Glutamatergic neuron (in vitro differentiated cells): Measurements from ENCODE around the gene SCN11A. TPM values are rescaled to one million over a fixed set of nuclear protein-coding genes. Genes with fewer than 3 reads are reported as not detected.

ENCODE experiments used
- DNase-seq: peaks from one replicate; pipeline ENCODE4 v3.0.0; 2022
- H3K27ac Mint-ChIP-seq: one replicate; pipeline ENCODE4 v1.8.0; 2020; ENCODE audit warnings: mild to moderate bottlenecking, mixed read lengths, inconsistent platforms; ENCODE audit not compliant: unreplicated experiment
- H3K27me3 Mint-ChIP-seq: one replicate; pipeline ENCODE4 v1.8.0; 2020; ENCODE audit warnings: mild to moderate bottlenecking, moderate library complexity, mixed read lengths, inconsistent platforms; ENCODE audit not compliant: unreplicated experiment
- H3K36me3 Mint-ChIP-seq: one replicate; pipeline ENCODE4 v1.8.0; 2020; ENCODE audit warnings: mild to moderate bottlenecking, mixed read lengths, inconsistent platforms; ENCODE audit not compliant: unreplicated experiment
- H3K4me1 Mint-ChIP-seq: one replicate; pipeline ENCODE4 v1.8.0; 2020; ENCODE audit warnings: mild to moderate bottlenecking, low read depth, mixed read lengths, inconsistent platforms; ENCODE audit not compliant: unreplicated experiment
- H3K4me3 Mint-ChIP-seq: one replicate; pipeline ENCODE4 v1.8.0; 2020; ENCODE audit warnings: mild to moderate bottlenecking, mixed read lengths, inconsistent platforms; ENCODE audit not compliant: unreplicated experiment
- H3K9me3 Mint-ChIP-seq: one replicate; pipeline ENCODE4 v1.8.0; 2020; ENCODE audit warnings: mild to moderate bottlenecking, moderate library complexity, mixed read lengths, inconsistent platforms; ENCODE audit not compliant: unreplicated experiment
- CTCF ChIP-seq: fragments of 200-600 bp; sonication (generic); IDR thresholded peaks from one replicate; pipeline ENCODE4 v1.5.0; 2021; ENCODE audit not compliant: partially characterized antibody, unreplicated experiment
- total RNA-seq: library from RNA; stranded (reverse); fragmentation: NEBNext Ultra II Directional; extraction: Animal tissue kit (Norgen Biotek cat#: 25700); gene quantifications from one replicate; pipeline ENCODE4 v1.2.1, GENCODE V29; 2021; ENCODE audit not compliant: unreplicated experiment

Gene SCN11A
- total RNA-seq, 1 donor from 2014 or later: 0.78 TPM

GRCh38 chr3:39013289-39013688 is 38.5 kb downstream of the SCN11A start:
- H3K27ac Mint-ChIP-seq: no peak overlapping the region
- no peak for TF ChIP-seq CTCF
- no peak for DNase-seq

GRCh38 chr3:39011191-39011736 is 40.5 kb downstream of the SCN11A start:
- TF ChIP-seq CTCF: no peak
- Mint-ChIP-seq H3K27ac (no peak overlapping the region), H3K36me3 (no peaks in the 10 kb centered on the region)

More at GRCh38 chr3:39013289-39013688, 38.5 kb downstream of the SCN11A start:
- Mint-ChIP-seq H3K4me1 (no peaks in the 10 kb centered on the region), H3K9me3 (no peaks in the 10 kb centered on the region), H3K27me3 (no peaks in the 10 kb centered on the region), H3K36me3 (no peaks in the 10 kb centered on the region), H3K4me3 (no peak overlapping the region)

GRCh38 chr3:39005295-39005694 is 46.4 kb downstream of the SCN11A start:
- no peak overlapping the region for H3K4me3 Mint-ChIP-seq
- H3K9me3 Mint-ChIP-seq: no peaks in the 10 kb centered on the region
- no peak overlapping the region for H3K27ac Mint-ChIP-seq
- H3K27me3 Mint-ChIP-seq: no peaks in the 10 kb centered on the region
- no peaks in the 10 kb centered on the region for H3K36me3 Mint-ChIP-seq
- no peaks in the 10 kb centered on the region for H3K4me1 Mint-ChIP-seq
- DNase-seq: no peak
- no peak for TF ChIP-seq CTCF

More at GRCh38 chr3:39011191-39011736, 40.5 kb downstream of the SCN11A start:
- Mint-ChIP-seq H3K4me1 (no peaks in the 10 kb centered on the region), H3K4me3 (no peak overlapping the region), H3K9me3 (no peaks in the 10 kb centered on the region), H3K27me3 (no peaks in the 10 kb centered on the region)
- DNase-seq: no peak

Other genes with a start within 250 kb of the SCN11A start
- gene SCN10A, start 235.7 kb downstream of the SCN11A start, total RNA-seq: not detected
- 64.3 TPM for gene WDR48, start 72 bp upstream of the SCN11A start, total RNA-seq
- gene GORASP1, start 55.7 kb upstream of the SCN11A start, total RNA-seq: 44.6 TPM
- 7.8 TPM for gene TTC21A, start 55.7 kb upstream of the SCN11A start, total RNA-seq
- gene CSRNP1, start 101.6 kb upstream of the SCN11A start, total RNA-seq: 11.1 TPM
- gene XIRP1, start 140.7 kb upstream of the SCN11A start, total RNA-seq: 0.34 TPM
- not detected for gene CX3CR1, start 228.1 kb upstream of the SCN11A start, total RNA-seq